Measurements from ENCODE around the gene TSPAN18. TPM values are rescaled to one million over a fixed set of nuclear protein-coding genes. Genes with fewer than 3 reads are reported as not detected.

The TSPAN18 gene
- total and polyA plus RNA-seq, 2 experiments from 2014 or later, result 9.5 to 21.5 TPM

GRCh38 chr11:44853666-44854065 lies 126.9 kb downstream of the TSPAN18 start:
- H3K9me2 ChIP-seq (replicated peaks; ENCODE audit: insufficient read depth), result no peaks in the 10 kb centered on the region
- no peak for TF ChIP-seq EZH2 (IDR thresholded peaks at IDR 0.05; ENCODE audit: borderline replicate concordance)
- no peak for TF ChIP-seq EZH2phosphoT487 (IDR thresholded peaks at IDR 0.05; ENCODE audit: low read depth, severe bottlenecking, unreplicated experiment)
- TF ChIP-seq CTCF (IDR thresholded peaks at IDR 0.05; ENCODE audit: poor library complexity), result no peak
- H3K4me2 ChIP-seq, result no peak overlapping the region
- no peak overlapping the region for H3K27ac ChIP-seq
- peaks cover 10% of the 10 kb centered on the region for H3K4me1 ChIP-seq (ENCODE audit: insufficient read depth)
- no peaks in the 10 kb centered on the region for H3K36me3 ChIP-seq (replicated peaks; ENCODE audit: insufficient read depth, low read depth)
- no peak for DNase-seq (ENCODE audit: low spot score)
- 71% methylated on average over 9 of the region's 9 CpGs for WGBS (ENCODE audit: low lambda C conversion rate, missing lambda C conversion rate)
- H3K79me2 ChIP-seq, result no peaks in the 10 kb centered on the region
- H2AFZ ChIP-seq, result no peak overlapping the region
- no peaks in the 10 kb centered on the region for H3K27me3 ChIP-seq
- H4K20me1 ChIP-seq (ENCODE audit: insufficient read depth, poor library complexity, severe bottlenecking), result no peaks in the 10 kb centered on the region
- H3K4me3 ChIP-seq, result no peak overlapping the region
- no peaks in the 10 kb centered on the region for H3K9me3 ChIP-seq (ENCODE audit: low read depth)

- TF ChIP-seq CTCF (IDR thresholded peaks at IDR 0.05; ENCODE audit: poor library complexity), result no peak
- no peak for TF ChIP-seq EZH2 (IDR thresholded peaks at IDR 0.05; ENCODE audit: borderline replicate concordance)
- no peak for TF ChIP-seq EZH2phosphoT487 (IDR thresholded peaks at IDR 0.05; ENCODE audit: low read depth, severe bottlenecking, unreplicated experiment)
- Histone ChIP-seq H3K9me2 (replicated peaks; ENCODE audit: insufficient read depth) (no peaks in the 10 kb centered on the region), H4K20me1 (ENCODE audit: insufficient read depth, poor library complexity, severe bottlenecking) (no peaks in the 10 kb centered on the region), H3K36me3 (replicated peaks; ENCODE audit: insufficient read depth, low read depth) (no peaks in the 10 kb centered on the region), H3K79me2 (no peaks in the 10 kb centered on the region), H3K27me3 (no peaks in the 10 kb centered on the region), H3K4me3 (no peak overlapping the region), H3K4me2 (no peak overlapping the region), H2AFZ (no peak overlapping the region), H3K27ac (peak overlapping the region; percentile 67), H3K4me1 (ENCODE audit: insufficient read depth) (peaks cover 10% of the 10 kb centered on the region), H3K9me3 (ENCODE audit: low read depth) (no peaks in the 10 kb centered on the region)
- DNase-seq (ENCODE audit: low spot score), result no peak
- WGBS (ENCODE audit: low lambda C conversion rate, missing lambda C conversion rate), result 66% methylated on average over 4 of the region's 5 CpGs
Observed at GRCh38 chr11:44854086-44854485, 127.3 kb downstream of the TSPAN18 start.

GRCh38 chr11:44854741-44855492 lies 128.2 kb downstream of the TSPAN18 start:
- Histone ChIP-seq H2AFZ (no peak overlapping the region), H3K27ac (peak overlapping the region; percentile 67), H4K20me1 (ENCODE audit: insufficient read depth, poor library complexity, severe bottlenecking) (no peaks in the 10 kb centered on the region), H3K9me3 (ENCODE audit: low read depth) (no peaks in the 10 kb centered on the region), H3K79me2 (no peaks in the 10 kb centered on the region), H3K9me2 (replicated peaks; ENCODE audit: insufficient read depth) (no peaks in the 10 kb centered on the region), H3K4me2 (no peak overlapping the region), H3K4me1 (ENCODE audit: insufficient read depth) (peaks cover 10% of the 10 kb centered on the region), H3K36me3 (replicated peaks; ENCODE audit: insufficient read depth, low read depth) (no peaks in the 10 kb centered on the region), H3K4me3 (no peak overlapping the region), H3K27me3 (no peaks in the 10 kb centered on the region)
- DNase-seq (ENCODE audit: low spot score), result no peak
- no peak for TF ChIP-seq CTCF (IDR thresholded peaks at IDR 0.05; ENCODE audit: poor library complexity)
- no peak for TF ChIP-seq EZH2 (IDR thresholded peaks at IDR 0.05; ENCODE audit: borderline replicate concordance)
- no peak for TF ChIP-seq EZH2phosphoT487 (IDR thresholded peaks at IDR 0.05; ENCODE audit: low read depth, severe bottlenecking, unreplicated experiment)
- WGBS (ENCODE audit: low lambda C conversion rate, missing lambda C conversion rate), result 72% methylated on average over 5 of the region's 5 CpGs
